RPMI7951 (cell line): Measurements from ENCODE around the gene HNRNPH1. TPM values are rescaled to one million over a fixed set of nuclear protein-coding genes. Genes with fewer than 3 reads are reported as not detected.

Experiments
- DNase-seq: peaks from one replicate; pipeline ENCODE4 v3.0.0-alpha.2; 2012; ENCODE audit warnings: low read depth
- total RNA-seq: library from RNA; depleted of rRNA; stranded (reverse); fragments of >200 nt; shearing (Covaris generic); gene quantifications from 2 replicates; pipeline ENCODE4 v1.2.3, GENCODE V29; 2014; rRNA removed

HNRNPH1 gene
- total RNA-seq, 1 experiment from 2014 or later, result 316 TPM

DNA sequence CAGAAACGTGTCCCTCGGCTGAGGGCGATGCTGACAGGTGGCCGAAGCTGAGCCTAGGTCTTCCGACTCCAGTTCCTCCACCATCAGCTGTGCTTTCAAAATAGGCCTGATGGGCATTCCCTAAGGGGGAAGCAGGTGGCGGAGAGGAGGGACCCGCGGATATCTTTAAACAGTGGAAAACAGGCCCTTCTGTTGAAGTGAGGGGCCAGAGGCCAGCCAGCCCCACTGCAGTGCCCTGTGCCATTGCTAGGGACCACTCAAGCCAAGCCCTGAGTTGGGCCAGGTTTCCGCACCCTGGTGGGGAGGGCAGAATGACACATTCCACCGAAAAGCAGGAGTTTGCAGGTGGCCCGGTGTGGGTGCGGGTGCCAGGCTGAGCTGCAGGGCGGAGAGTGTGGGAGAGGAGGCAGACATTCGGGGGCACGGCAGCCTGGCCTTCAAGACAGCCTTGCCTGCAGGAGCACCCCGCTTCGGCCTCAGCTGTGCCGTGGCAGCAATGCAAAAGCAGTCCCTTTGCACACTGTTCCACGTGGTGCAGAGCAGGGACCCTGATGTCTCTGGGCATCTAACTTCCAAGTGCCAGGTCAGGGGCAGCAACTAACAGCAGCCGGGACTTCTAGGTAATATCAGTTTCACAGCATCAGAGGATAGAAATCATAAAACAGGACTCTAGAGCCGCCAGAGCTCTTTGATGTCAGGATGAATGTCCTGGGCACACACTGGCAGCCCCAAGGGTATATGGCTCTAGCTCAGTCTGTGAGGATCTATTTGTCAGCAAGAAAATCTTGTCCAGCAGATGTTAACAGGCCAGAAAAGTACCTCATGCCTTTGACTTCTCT, 17.2 kb downstream of the HNRNPH1 start:
- DNase-seq, result no peak

DNA sequence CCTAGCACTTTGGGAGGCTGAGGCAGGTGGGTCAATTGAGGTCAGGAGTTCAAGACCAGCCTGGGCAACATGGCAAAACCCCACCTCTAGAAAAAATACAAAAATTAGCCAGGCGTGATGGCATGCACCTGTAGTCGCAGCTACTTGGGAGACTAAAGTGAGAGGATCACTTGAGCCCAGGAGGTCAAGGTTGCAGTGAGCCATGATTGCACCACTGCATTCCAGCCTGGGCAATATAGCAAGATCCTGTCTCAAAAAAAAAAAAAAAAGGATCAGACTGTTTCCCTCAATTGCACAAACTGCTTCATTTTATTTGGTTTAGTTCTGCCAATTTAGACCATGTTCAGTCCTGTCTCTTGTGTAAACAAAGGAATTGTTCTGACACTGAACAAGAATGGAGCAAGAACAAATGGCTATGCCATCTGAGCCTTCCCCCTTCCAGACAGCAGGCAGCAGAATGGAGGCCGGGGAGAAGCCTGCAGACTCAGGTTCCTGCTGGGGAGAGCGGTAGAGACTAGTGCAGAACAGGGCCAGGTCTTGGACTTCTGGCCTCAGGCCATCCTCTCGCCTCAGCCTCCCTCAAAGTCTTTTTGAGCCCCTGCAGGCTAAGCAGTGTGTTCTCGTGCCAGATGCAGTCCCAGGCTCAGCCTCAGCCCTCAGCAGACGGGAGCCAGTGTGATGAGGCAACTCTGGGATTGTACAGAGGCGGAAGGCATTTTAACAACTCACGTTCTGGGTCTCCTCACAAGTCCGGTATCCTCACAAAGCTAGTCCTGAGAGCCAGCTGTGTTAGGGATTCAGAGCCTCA, 18.2 kb downstream of the HNRNPH1 start:
- no peak for DNase-seq

DNA sequence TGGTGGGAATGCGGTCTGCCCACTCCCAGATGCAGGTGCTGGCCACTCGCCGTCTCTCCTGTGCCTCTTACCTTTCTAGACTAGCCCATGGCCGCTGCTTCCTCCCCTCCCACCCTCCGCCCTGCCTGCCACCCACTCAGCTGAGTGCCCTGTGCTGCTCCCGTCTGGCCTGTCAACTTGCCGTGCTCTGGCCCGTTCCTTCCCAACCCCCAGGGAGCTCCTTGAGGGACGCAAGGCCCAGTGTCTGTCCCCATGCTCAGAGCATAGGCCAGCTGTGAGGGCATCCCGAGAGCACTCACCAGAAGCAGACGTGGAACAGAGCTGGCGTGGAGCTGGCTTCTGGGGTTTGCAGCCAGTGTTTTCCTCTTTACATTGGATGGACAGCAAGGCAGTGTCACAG, 20.2 kb downstream of the HNRNPH1 start:
- no peak for DNase-seq

DNA sequence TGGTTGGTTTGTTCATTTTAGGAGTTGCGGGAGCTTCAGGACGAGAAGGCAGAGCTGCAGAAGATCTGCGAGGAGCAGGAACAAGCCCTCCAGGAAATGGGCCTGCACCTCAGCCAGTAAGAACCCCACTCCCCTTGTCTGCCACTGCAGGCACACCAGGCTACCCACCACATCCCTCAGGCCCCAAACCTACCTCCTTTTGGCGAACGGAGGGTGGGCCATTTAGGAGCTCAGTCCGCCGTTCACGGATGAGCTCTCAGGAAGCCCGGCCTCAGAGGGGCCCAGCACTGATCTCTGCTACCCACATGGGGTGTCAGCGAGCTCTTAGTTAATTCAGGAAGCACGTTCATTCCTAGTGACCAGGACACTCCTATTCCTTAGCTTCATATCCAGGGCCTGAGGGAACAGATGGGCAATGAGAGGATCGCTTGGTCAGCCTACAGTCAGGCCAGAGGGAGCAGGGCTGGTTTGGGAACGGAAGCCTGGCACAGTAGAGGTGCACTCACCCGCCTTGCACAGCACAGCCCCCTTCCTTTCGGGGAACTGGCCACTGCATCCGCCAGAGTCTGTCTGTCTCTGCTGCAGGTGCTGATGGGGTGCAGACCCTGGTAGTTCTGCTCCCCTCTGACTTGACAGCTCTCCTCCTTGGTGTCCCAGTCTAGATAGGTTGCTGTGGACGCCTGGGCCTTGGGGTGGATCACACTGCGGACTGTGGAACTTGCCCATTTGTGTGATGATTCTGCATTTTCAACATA, 21.4 kb downstream of the HNRNPH1 start:
- no peak for DNase-seq

DNA sequence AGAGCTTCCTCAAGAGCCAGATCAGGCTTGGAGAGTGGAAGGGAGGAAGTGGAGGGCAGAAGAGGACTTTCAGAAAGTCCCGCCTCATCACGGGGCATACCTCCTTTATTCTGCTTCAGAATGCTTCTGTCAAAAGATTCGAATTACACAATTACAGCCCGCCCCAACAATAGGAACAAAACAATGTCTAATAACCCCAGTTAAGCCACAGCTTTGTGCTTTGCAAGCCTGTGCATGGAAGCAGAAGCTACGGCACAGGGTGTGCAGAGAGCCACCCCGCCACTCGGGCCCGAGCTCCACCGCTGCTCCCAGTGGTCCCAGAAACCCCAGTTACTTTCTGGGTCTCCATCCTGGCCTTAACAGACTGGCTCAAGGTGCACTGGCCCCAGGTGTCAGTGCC, 23.5 kb downstream of the HNRNPH1 start:
- no peak for DNase-seq

DNA sequence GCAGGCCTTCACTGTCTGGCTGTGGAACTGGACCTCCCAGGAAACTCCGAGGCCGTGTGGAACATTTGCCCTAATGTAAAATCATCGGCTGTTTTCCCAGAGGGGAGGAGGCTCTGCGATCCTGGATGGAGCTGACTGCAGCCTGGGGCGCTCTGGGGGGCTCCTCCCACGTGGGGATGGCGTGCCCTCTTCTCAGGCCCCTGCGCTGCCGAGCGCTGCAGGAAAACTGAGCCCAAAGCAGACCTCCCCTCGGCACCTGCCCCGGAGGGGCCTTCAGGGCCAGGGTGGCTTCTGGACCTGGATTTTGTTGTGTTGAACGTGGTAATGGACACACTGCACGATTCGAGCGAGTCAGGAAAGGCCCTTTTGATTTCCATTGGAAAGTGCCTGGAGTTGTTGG, 23.9 kb downstream of the HNRNPH1 start:
- DNase-seq, result no peak

DNA sequence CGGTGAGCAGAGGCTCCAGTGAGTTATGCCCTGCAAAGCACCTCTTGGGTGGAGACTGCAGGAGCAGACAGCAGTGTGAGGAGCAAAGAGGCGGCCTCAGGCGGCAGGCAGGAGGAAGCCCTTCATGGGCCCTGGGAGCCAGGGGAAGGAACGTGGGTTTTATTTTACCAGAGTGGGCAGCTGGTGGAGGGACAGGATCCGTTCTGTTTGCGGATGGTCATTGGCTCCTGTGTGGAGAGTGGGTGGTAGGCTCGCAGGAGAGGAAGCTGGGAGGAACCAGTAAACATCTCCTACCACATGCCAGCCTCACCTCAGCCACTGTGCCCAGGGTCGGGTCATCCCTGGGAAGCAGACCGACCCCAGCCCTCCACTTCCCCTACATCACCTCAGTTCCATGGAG, 24.4 kb downstream of the HNRNPH1 start:
- no peak for DNase-seq

DNA sequence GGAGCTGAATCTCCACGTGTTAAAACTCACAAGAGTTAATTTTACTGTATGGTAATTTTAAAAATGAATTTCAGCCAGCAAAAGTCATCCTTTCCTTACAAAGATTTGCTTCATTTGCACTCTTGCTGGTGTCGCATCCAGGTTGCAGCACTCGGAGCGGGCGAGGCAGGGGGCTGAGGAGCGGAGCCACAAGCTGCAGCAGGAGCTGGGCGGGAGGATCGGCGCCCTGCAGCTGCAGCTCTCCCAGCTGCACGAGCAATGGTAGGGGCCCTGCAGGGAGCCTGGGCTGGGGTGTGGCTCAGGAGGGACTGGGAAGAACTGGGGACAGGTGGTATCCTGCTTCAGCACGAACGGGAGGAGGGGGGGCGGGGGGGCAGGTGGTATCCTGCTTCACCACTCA, 27.1 kb downstream of the HNRNPH1 start:
- DNase-seq, result no peak

DNA sequence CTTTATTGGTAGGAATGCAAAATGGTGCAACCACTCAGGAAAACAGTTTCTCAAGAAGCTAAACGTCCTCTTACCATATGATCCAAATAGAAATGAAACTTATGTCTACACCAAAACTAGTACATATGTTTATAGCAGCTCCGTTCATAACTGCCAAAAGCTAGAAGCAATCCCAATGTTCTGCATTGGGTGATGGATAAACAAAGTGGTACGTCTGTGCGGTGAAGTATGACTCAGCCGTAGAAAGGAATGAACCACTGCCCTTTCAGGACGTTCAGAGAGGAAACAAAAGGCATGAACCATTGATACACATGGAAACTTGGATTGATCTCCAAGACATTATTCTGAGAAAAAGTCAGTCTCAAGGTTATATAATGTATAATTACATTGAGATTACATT, 27.6 kb downstream of the HNRNPH1 start:
- DNase-seq, result no peak

DNA sequence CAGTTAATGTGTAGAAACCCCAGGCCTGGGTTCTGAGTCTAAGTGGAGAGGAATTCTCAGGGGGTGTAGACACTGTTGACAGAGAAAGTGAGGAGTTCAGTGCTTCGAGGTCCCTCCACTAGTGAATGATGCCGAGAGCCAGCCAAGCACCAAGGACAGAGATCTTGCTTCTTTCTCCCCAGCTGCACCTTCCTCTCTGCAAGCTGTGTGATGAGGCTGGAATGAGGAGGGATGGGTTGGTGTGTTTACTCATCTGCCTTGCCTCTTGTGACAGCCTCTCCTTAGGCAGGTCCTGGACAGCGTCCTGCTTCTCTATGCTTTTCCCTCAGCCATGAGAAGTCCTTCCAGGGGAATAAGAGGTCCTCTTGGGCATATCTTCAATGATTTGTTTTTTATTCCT, 35.3 kb downstream of the HNRNPH1 start:
- DNase-seq, result no peak

DNA sequence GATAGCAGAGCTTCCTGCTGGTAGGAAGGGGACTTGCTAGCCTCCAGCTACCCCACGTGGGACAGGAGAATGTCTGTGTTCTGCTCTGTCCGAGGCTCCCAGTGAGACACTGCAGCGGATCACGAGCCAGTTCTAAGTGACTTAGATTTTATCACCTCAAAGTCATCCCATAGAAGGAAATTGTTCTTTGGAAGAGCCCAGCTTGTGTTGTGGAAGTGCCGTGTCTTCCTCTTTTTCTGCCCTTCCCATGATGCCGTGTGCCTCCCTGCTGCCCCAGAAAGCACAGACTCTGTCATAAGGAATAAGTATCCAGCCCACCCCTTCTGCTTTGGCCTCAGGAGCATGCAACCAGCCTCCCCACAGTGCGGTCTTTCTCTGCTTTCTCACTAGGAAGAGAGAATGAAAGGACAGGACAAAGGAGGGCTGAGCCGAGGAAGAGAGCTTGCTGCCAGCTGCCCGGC, 37.5 kb downstream of the HNRNPH1 start:
- no peak for DNase-seq

DNA sequence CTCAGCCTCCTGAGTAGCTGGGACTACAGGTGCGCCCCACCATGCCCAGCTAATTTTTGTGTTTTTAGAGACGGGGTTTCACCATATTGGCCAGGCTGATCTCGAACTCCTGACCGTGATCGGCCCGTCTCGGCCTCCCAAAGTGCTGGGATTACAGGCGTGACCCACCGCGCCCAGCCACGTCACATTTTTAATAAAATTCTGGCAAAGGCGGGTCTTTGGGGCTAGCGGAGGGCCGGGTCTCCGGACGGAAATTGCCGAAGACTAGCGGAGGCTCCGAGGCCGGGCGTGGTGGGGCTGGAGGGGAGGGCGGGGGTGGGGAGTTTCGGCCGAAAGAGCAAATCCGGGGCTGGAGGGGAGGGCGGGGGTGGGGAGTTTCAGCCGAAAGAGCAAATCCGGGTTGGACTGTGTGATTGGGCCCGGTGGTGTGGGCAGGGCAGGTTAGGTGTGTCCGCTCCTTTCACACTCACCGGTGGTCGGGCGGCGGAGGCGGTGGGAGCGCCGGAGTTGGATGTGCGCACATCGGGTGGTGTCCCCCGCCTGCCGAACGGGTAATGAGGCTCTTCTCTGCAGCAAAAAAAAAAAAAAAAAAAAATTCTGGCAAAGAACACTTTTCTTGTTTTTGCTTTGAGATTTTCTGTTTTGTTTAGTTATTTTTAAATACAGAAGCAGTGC, 46.0 kb downstream of the HNRNPH1 start:
- no peak for DNase-seq

DNA sequence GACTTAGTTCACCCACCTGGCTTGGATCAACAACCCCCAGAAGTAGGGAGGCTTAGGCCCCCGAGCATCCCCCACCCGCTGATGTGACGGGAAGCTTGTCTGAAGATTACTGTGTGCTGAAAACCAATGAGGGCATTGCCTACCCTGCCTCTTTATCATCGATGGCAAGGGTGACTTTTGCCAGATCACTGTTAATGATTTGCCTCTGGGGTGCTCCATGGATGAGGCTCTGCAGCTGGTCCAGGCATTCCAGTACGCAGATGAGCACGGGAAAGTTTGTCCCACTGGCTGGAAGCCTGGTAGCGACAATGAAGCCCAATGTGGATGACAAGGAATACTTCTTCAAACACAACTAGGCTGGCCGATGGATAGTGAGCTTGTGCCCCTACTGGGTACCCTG, 51.1 kb downstream of the HNRNPH1 start:
- no peak for DNase-seq

DNA sequence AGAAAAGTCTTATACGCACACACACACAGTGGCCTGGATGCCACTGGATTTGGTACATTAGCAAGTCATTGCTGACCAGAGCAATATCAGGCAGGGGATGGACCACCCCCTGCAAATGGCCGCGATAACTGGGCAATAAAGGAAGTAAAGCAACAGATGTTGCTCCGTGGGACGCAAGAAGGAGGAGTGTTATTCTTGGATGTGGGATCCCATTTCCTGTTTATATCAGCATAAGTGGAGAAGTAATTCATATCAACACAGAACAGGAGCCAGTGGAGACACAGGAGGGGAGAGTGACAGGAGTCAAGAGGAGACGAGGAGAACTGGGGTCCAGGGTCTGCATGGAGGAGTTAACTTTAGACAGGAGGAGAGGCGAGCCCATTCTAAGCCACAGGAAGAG, 54.8 kb downstream of the HNRNPH1 start:
- no peak for DNase-seq

DNA sequence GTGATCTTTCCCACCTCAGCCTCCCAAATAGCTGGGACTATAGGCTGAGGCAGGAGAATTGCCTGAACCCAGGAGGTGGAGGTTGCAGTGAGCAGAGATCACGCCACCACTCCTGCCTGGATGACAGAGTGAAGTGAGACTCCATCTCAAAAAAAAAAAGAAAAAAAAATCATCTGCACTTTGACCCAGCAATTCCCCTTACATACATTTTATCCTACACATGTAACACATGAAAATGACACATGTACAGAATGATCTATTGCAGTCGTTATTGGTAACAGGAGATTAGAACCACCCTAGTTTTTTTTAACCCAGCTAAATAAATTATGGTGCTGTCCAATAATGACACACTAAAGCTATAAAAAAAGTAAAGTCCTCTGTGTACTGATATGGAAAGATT, 58.9 kb downstream of the HNRNPH1 start:
- no peak for DNase-seq

Other genes with a start within 250 kb of the HNRNPH1 start
- gene RUFY1, start 73.1 kb downstream of the HNRNPH1 start, total RNA-seq, result 21.0 and 24.5 TPM in 2 replicates
- not detected in 2 replicates for gene CBY3, start 57.4 kb upstream of the HNRNPH1 start, total RNA-seq
- gene CANX, start 75.3 kb upstream of the HNRNPH1 start, total RNA-seq, result 383 and 428 TPM in 2 replicates
- 5.0 and 5.2 TPM in 2 replicates for gene MAML1, start 109.2 kb upstream of the HNRNPH1 start, total RNA-seq
- gene LTC4S, start 170.3 kb upstream of the HNRNPH1 start, total RNA-seq, result not detected in 2 replicates
- gene MGAT4B, start 183.2 kb upstream of the HNRNPH1 start, total RNA-seq, result 97.7 and 99.4 TPM in 2 replicates
- gene SQSTM1, start 197.2 kb upstream of the HNRNPH1 start, total RNA-seq, result 131 and 132 TPM in 2 replicates
- 8.8 and 9.3 TPM in 2 replicates for gene MRNIP, start 235.1 kb upstream of the HNRNPH1 start, total RNA-seq